ENCODE measurements around the gene PIK3C2A.

DNA sequence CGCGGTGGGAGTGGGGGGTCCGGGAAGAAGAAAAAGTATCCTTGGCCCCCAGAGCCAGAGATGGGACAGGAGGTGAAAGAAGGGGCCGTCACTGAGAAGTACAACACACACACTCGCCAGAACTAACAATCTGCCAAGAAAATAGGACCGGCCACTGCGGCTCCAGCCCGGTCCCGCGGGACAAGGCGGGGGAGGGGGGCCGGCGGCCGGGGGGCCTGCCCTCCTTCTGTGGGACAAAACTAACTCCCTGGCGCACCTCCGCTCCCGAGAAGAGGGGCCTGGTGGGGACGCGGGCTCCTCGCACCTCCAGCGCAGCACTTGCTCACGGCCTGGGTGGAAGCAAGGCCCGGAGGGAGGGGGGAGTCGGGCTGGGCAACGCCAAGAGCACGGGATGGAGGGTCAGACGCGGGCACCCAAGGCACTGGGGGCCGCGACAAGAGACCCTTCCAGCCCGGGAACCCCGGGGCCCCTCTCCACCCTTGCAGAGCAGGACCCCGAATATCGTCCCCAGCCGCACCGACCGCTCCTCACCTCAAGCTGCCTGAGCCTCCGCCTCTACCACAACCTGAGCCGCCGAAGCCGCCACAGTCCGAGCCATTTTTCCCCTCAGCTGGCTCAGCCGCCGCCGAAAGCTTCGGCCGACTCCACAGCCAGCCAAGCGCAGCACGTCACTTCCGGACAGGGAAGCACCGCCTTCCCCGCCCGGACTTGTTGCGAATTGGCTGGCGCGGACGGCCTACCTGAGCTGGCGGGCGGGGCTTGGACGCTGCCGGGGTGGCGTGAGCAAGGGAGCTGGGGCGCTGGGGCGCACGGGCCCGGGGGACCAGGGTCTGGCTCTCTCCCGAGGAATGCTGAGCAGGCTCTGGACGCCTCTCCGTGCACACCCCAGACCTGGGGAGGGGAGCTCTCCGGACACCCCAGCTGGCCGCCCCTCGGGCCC is at the start of gene PIK3C2A:
- TF ChIP-seq JUN (IDR thresholded peaks at IDR 0.05; ENCODE audit: borderline replicate concordance, insufficient read depth, insufficient read length, low read depth): no peak
- peak; percentile 96 for TF ChIP-seq POLR2A (IDR thresholded peaks at IDR 0.05; ENCODE audit: low read depth, low read length)
- no peak for TF ChIP-seq CTCF (IDR thresholded peaks at IDR 0.05; ENCODE audit: extremely low read depth in 1 of 2, insufficient read depth in 1 of 2, low read depth in 1 of 2, low read length in 2 of 2)
- TF ChIP-seq GATA2 (IDR thresholded peaks at IDR 0.05; ENCODE audit: insufficient read depth, insufficient read length, low read depth, low read length): no peak
